Glutamatergic neuron (in vitro differentiated cells): ENCODE results near the gene SYTL2. TPM values are rescaled to one million over a fixed set of nuclear protein-coding genes. Genes with fewer than 3 reads are reported as not detected.

Experiments used
- DNase-seq: peaks from one replicate; pipeline ENCODE4 v3.0.0; 2022
- H3K27ac Mint-ChIP-seq: one replicate; pipeline ENCODE4 v1.8.0; 2020; ENCODE audit warnings: mild to moderate bottlenecking, mixed read lengths, inconsistent platforms; ENCODE audit not compliant: unreplicated experiment
- H3K27me3 Mint-ChIP-seq: one replicate; pipeline ENCODE4 v1.8.0; 2020; ENCODE audit warnings: mild to moderate bottlenecking, moderate library complexity, mixed read lengths, inconsistent platforms; ENCODE audit not compliant: unreplicated experiment
- H3K36me3 Mint-ChIP-seq: one replicate; pipeline ENCODE4 v1.8.0; 2020; ENCODE audit warnings: mild to moderate bottlenecking, mixed read lengths, inconsistent platforms; ENCODE audit not compliant: unreplicated experiment
- H3K4me1 Mint-ChIP-seq: one replicate; pipeline ENCODE4 v1.8.0; 2020; ENCODE audit warnings: mild to moderate bottlenecking, low read depth, mixed read lengths, inconsistent platforms; ENCODE audit not compliant: unreplicated experiment
- H3K4me3 Mint-ChIP-seq: one replicate; pipeline ENCODE4 v1.8.0; 2020; ENCODE audit warnings: mild to moderate bottlenecking, mixed read lengths, inconsistent platforms; ENCODE audit not compliant: unreplicated experiment
- H3K9me3 Mint-ChIP-seq: one replicate; pipeline ENCODE4 v1.8.0; 2020; ENCODE audit warnings: mild to moderate bottlenecking, moderate library complexity, mixed read lengths, inconsistent platforms; ENCODE audit not compliant: unreplicated experiment
- total RNA-seq: library from RNA; stranded (reverse); fragmentation: NEBNext Ultra II Directional; extraction: Animal tissue kit (Norgen Biotek cat#: 25700); gene quantifications from one replicate; pipeline ENCODE4 v1.2.1, GENCODE V29; 2021; ENCODE audit not compliant: unreplicated experiment
- TF ChIP-seq, protein P1 (sequence below): fragments of 200-600 bp; sonication (generic); IDR thresholded peaks from one replicate; pipeline ENCODE4 v1.5.0; 2021; ENCODE audit not compliant: partially characterized antibody, unreplicated experiment

Gene SYTL2
- total RNA-seq, 1 donor from 2014 or later: 4.0 TPM

DNA sequence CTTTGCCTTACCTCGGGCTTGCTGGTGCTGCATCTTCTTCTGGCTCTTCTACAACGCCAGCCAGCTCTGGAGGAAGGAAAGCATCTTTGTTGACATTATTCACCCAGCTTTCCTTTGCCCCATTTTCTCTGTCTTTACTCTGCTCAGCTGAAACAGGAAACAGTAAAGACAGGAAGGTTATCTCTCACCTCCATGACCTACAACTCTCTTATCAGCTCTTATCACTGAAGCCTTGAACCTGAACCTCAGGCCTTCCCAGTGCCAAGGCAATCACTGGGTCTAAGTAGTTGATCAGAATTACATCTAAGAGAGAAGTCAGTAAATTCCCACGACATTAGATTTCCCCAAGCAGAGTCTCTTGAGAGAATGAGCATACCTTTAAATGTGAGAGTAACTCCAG lies 65.3 kb downstream of the SYTL2 start:
- no peak for DNase-seq
- Mint-ChIP-seq H3K9me3 (no peaks in the 10 kb centered on the region), H3K36me3 (no peaks in the 10 kb centered on the region), H3K27ac (no peak overlapping the region), H3K27me3 (no peaks in the 10 kb centered on the region), H3K4me3 (no peak overlapping the region), H3K4me1 (no peaks in the 10 kb centered on the region)
- TF ChIP-seq, protein P1, sequence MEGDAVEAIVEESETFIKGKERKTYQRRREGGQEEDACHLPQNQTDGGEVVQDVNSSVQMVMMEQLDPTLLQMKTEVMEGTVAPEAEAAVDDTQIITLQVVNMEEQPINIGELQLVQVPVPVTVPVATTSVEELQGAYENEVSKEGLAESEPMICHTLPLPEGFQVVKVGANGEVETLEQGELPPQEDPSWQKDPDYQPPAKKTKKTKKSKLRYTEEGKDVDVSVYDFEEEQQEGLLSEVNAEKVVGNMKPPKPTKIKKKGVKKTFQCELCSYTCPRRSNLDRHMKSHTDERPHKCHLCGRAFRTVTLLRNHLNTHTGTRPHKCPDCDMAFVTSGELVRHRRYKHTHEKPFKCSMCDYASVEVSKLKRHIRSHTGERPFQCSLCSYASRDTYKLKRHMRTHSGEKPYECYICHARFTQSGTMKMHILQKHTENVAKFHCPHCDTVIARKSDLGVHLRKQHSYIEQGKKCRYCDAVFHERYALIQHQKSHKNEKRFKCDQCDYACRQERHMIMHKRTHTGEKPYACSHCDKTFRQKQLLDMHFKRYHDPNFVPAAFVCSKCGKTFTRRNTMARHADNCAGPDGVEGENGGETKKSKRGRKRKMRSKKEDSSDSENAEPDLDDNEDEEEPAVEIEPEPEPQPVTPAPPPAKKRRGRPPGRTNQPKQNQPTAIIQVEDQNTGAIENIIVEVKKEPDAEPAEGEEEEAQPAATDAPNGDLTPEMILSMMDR: no peak

DNA sequence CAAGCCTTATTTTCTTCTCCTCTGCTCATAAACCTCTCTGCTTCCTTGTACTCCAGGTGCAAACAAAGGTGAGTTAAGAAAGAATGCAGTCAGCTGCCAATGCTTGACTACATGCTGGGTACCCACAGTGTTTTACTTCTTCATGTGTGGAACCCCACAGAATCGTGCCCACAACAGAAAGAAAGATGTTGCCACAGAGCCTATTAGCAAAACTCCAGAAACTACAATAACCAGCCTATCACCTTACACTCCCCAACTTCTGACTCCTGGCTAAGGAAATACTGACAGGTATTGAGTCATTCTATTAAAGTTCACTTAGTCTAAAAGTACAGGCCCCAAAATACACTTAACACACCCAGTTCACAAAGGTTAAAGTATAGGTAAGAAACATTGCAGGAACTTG lies 68.1 kb downstream of the SYTL2 start:
- H3K36me3 Mint-ChIP-seq: no peaks in the 10 kb centered on the region
- no peaks in the 10 kb centered on the region for H3K9me3 Mint-ChIP-seq
- no peak for DNase-seq
- TF ChIP-seq, protein P1: no peak
- H3K27me3 Mint-ChIP-seq: no peaks in the 10 kb centered on the region
- no peaks in the 10 kb centered on the region for H3K4me1 Mint-ChIP-seq
- no peak overlapping the region for H3K4me3 Mint-ChIP-seq
- no peak overlapping the region for H3K27ac Mint-ChIP-seq

DNA sequence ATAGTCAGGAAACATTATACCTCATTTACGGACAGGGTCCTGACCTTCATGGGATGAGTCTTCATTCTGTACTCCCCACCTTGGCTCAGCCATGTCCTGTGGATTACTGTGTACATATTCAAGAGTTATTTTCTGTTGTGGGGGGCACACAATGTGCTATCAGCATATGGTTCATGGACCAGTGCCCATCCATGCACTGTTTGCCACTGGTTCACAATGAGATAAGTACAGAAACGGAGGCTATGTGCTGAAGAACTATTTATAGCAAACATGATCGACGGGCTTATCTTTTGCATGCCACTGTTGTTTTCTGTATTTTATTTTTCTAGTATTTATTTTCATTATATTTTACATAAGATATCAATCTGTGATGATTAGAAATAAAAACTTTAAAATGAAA lies 68.6 kb downstream of the SYTL2 start:
- no peak for DNase-seq
- Mint-ChIP-seq H3K27ac (no peak overlapping the region), H3K27me3 (no peaks in the 10 kb centered on the region), H3K4me1 (no peaks in the 10 kb centered on the region), H3K9me3 (no peaks in the 10 kb centered on the region), H3K36me3 (no peaks in the 10 kb centered on the region), H3K4me3 (no peak overlapping the region)
- TF ChIP-seq, protein P1: no peak

GRCh38 chr11:85740481-85741400 lies 70.2 kb downstream of the SYTL2 start:
- H3K9me3 Mint-ChIP-seq: no peaks in the 10 kb centered on the region
- no peak overlapping the region for H3K4me3 Mint-ChIP-seq
- no peaks in the 10 kb centered on the region for H3K27me3 Mint-ChIP-seq
- DNase-seq: no peak
- no peak overlapping the region for H3K27ac Mint-ChIP-seq
- no peaks in the 10 kb centered on the region for H3K4me1 Mint-ChIP-seq
- TF ChIP-seq, protein P1: no peak
- H3K36me3 Mint-ChIP-seq: no peaks in the 10 kb centered on the region

- H3K27ac Mint-ChIP-seq: no peak overlapping the region
- no peaks in the 10 kb centered on the region for H3K36me3 Mint-ChIP-seq
- TF ChIP-seq, protein P1: no peak
- no peaks in the 10 kb centered on the region for H3K27me3 Mint-ChIP-seq
- DNase-seq: no peak
- no peaks in the 10 kb centered on the region for H3K9me3 Mint-ChIP-seq
- no peaks in the 10 kb centered on the region for H3K4me1 Mint-ChIP-seq
- no peak overlapping the region for H3K4me3 Mint-ChIP-seq
These were observed 73.2 kb downstream of the SYTL2 start for GRCh38 chr11:85737738-85738137.
